DOHH2 (cell line): ENCODE data around the gene LRP11.

Experiments used
- H3F3A ChIP-seq: fragments of 200-600 bp; sonication (generic), shearing (Covaris generic); 2 replicates; pipeline ENCODE4 v1.6.0; 2016; ENCODE audit warnings: antibody characterized with exemption, mild to moderate bottlenecking; ENCODE audit not compliant: control insufficient read depth, insufficient read depth
- H3K27ac ChIP-seq: fragments of 200-600 bp; sonication (generic); 2 replicates; pipeline ENCODE4 v1.5.1; 2014; ENCODE audit warnings: low read depth, mild to moderate bottlenecking, low read length, moderate library complexity
- H3K27me3 ChIP-seq: fragments of 200-600 bp; sonication (generic); 2 replicates; pipeline ENCODE4 v1.6.1; 2014; ENCODE audit warnings: mild to moderate bottlenecking, low read length, mixed read lengths; ENCODE audit not compliant: control insufficient read depth
- H3K36me3 ChIP-seq: fragments of 200-600 bp; sonication (generic); 2 replicates; pipeline ENCODE4 v1.6.1; 2014; ENCODE audit warnings: mild to moderate bottlenecking, low read length, moderate library complexity, mixed read lengths; ENCODE audit not compliant: control insufficient read depth
- H3K4me1 ChIP-seq: fragments of 200-600 bp; sonication (generic); 2 replicates; pipeline ENCODE4 v1.6.1; 2014; ENCODE audit warnings: mild to moderate bottlenecking, low read length, mixed read lengths; ENCODE audit not compliant: control insufficient read depth
- H3K4me2 ChIP-seq: fragments of 200-600 bp; sonication (generic); 2 replicates; pipeline ENCODE4 v1.6.0; 2014; ENCODE audit warnings: mild to moderate bottlenecking, low read length, moderate library complexity
- H3K4me3 ChIP-seq: fragments of 200-600 bp; sonication (generic); 2 replicates; pipeline ENCODE4 v1.5.1; 2014; ENCODE audit warnings: mild to moderate bottlenecking, low read length, mixed read lengths
- H3K79me2 ChIP-seq: fragments of 200-600 bp; sonication (generic); 2 replicates; pipeline ENCODE4 v1.6.1; 2014; ENCODE audit warnings: mild to moderate bottlenecking, low read length, mixed read lengths; ENCODE audit not compliant: control insufficient read depth
- H3K9me2 ChIP-seq: fragments of 200-600 bp; sonication (generic); replicated peaks from 2 replicates; pipeline ENCODE4 v1.6.1; 2014; ENCODE audit warnings: mild to moderate bottlenecking, low read length, mixed read lengths; ENCODE audit not compliant: control insufficient read depth
- H3K9me3 ChIP-seq: fragments of 200-600 bp; sonication (generic); 2 replicates; pipeline ENCODE4 v1.6.1; 2014; ENCODE audit warnings: antibody characterized with exemption, low read length, mixed read lengths; ENCODE audit not compliant: control insufficient read depth, insufficient read depth
- H4K20me1 ChIP-seq: fragments of 200-600 bp; sonication (generic); 2 replicates; pipeline ENCODE4 v1.6.0; 2014; ENCODE audit warnings: low read depth, mild to moderate bottlenecking, antibody characterized with exemption, low read length, moderate library complexity; ENCODE audit not compliant: control insufficient read depth, insufficient read depth
- CTCF ChIP-seq: fragments of 200-600 bp; sonication (generic); IDR thresholded peaks from one replicate; pipeline ENCODE4 v1.5.1; 2014; ENCODE audit warnings: antibody characterized with exemption, mild to moderate bottlenecking, low read depth, low read length; ENCODE audit not compliant: poor library complexity, severe bottlenecking
- EZH2phosphoT487 ChIP-seq: fragments of 200-600 bp; sonication (generic); IDR thresholded peaks from 2 replicates; pipeline ENCODE4 v1.6.1; 2017; ENCODE audit warnings: borderline replicate concordance, mild to moderate bottlenecking, antibody characterized with exemption, low read length, moderate library complexity, mixed read lengths

Gene LRP11

GRCh38 chr6:149825292-149825691, 38.9 kb downstream of the LRP11 start:
- TF ChIP-seq EZH2phosphoT487 (no peak), CTCF (no peak)
- no peaks in the 10 kb centered on the region for H3K9me3 ChIP-seq
- H3K36me3 ChIP-seq, result no peaks in the 10 kb centered on the region
- no peak overlapping the region for H3K27ac ChIP-seq
- no peaks in the 10 kb centered on the region for H3K9me2 ChIP-seq
- H3K79me2 ChIP-seq, result no peaks in the 10 kb centered on the region
- H3K4me1 ChIP-seq, result no peaks in the 10 kb centered on the region
- H3K4me3 ChIP-seq, result no peak overlapping the region
- no peaks in the 10 kb centered on the region for H3K27me3 ChIP-seq
- H3F3A ChIP-seq, result no peaks in the 10 kb centered on the region
- H3K4me2 ChIP-seq, result no peak overlapping the region
- no peaks in the 10 kb centered on the region for H4K20me1 ChIP-seq

GRCh38 chr6:149823013-149823412, 41.1 kb downstream of the LRP11 start:
- Histone ChIP-seq H3K9me2 (no peaks in the 10 kb centered on the region), H3K4me1 (no peaks in the 10 kb centered on the region), H3K36me3 (no peaks in the 10 kb centered on the region), H3K27me3 (no peaks in the 10 kb centered on the region), H3K4me3 (no peak overlapping the region), H3K4me2 (no peak overlapping the region), H3K79me2 (no peaks in the 10 kb centered on the region), H4K20me1 (no peaks in the 10 kb centered on the region), H3F3A (no peaks in the 10 kb centered on the region), H3K9me3 (no peaks in the 10 kb centered on the region), H3K27ac (no peak overlapping the region)
- TF ChIP-seq EZH2phosphoT487 (no peak), CTCF (peak; percentile 14)

- H3K9me3 ChIP-seq, result no peaks in the 10 kb centered on the region
- no peaks in the 10 kb centered on the region for H3K36me3 ChIP-seq
- H3K4me1 ChIP-seq, result no peaks in the 10 kb centered on the region
- no peaks in the 10 kb centered on the region for H3K27me3 ChIP-seq
- H3F3A ChIP-seq, result 0 out of 2 replicates have a peak, but pooled peaks cover 4% of the 10 kb centered on the region
- H3K4me2 ChIP-seq, result no peak overlapping the region
- no peak overlapping the region for H3K27ac ChIP-seq
- H4K20me1 ChIP-seq, result no peaks in the 10 kb centered on the region
- no peaks in the 10 kb centered on the region for H3K9me2 ChIP-seq
- no peak for TF ChIP-seq EZH2phosphoT487
- no peak for TF ChIP-seq CTCF
- no peak overlapping the region for H3K4me3 ChIP-seq
- H3K79me2 ChIP-seq, result no peaks in the 10 kb centered on the region
Observed at GRCh38 chr6:149821492-149821891, 42.7 kb downstream of the LRP11 start.
